Omental fat pad (tissue), 4 donors: ENCODE data around the gene CPOX. TPM values are rescaled to one million over a fixed set of nuclear protein-coding genes. Genes with fewer than 3 reads are reported as not detected.
"Not testable (repeated sequence)": the region's sequence is repeated elsewhere in the genome, so short reads cannot be mapped to it uniquely, and the experiment has no call there.

ENCODE experiments used
- ATAC-seq: fragments of 150-250 bp; one replicate; pipeline ENCODE4 v1.9.1; 2016; ENCODE audit warnings: mild to moderate bottlenecking, moderate library complexity; ENCODE audit not compliant: low FRiP score
- DNase-seq: peaks from one replicate; pipeline ENCODE4 v3.0.0-alpha.2; 2019; ENCODE audit warnings: low spot score
- CTCF ChIP-seq, 3 donors: fragments of 450-650 bp; IDR thresholded peaks; one replicate each; pipeline ENCODE4 v1.5.1; 2016 to 2017; ENCODE audit warnings: antibody characterized with exemption in 3 of 3, mild to moderate bottlenecking in 3 of 3, moderate library complexity in 2 of 3
- total RNA-seq, 4 donors: library from RNA; depleted of rRNA; stranded (reverse); fragments of >200 nt; gene quantifications; one replicate each; pipeline ENCODE4 v1.1.0, GENCODE V29; 2016

CPOX gene
- total RNA-seq, 4 donors from 2014 or later: 10.6 to 27.7 (median 15.1) TPM

- ATAC-seq: no peak
- no peak for TF ChIP-seq CTCF (IDR thresholded peaks at IDR 0.05)
Measured at GRCh38 chr3:98563661-98564281, 29.6 kb downstream of the CPOX start.

GRCh38 chr3:98561727-98562521, 31.5 kb downstream of the CPOX start:
- ATAC-seq (no peak), DNase-seq (no peak)
- no peak for TF ChIP-seq CTCF (IDR thresholded peaks at IDR 0.05)

More at GRCh38 chr3:98563661-98564281, 29.6 kb downstream of the CPOX start:
- DNase-seq: no peak

GRCh38 chr3:98560911-98561310, 32.5 kb downstream of the CPOX start:
- TF ChIP-seq CTCF (IDR thresholded peaks at IDR 0.05): no peak
- ATAC-seq (no peak), DNase-seq (no peak)

GRCh38 chr3:98559769-98560168, 33.6 kb downstream of the CPOX start:
- ATAC-seq, DNase-seq: not testable (repeated sequence)

- ATAC-seq (no peak), DNase-seq (no peak)
- no peak for TF ChIP-seq CTCF (IDR thresholded peaks at IDR 0.05)
Measured at GRCh38 chr3:98558100-98558827, 35.1 kb downstream of the CPOX start.

- no peak for TF ChIP-seq CTCF (IDR thresholded peaks at IDR 0.05)
- ATAC-seq (no peak), DNase-seq (no peak)
Measured at GRCh38 chr3:98557324-98558010, 35.9 kb downstream of the CPOX start.
